ENCODE measurements around the gene GABRG3. TPM values are rescaled to one million over a fixed set of nuclear protein-coding genes. Genes with fewer than 3 reads are reported as not detected.

GABRG3 gene
- total RNA-seq, 1 experiment from 2014 or later, result not detected

DNA sequence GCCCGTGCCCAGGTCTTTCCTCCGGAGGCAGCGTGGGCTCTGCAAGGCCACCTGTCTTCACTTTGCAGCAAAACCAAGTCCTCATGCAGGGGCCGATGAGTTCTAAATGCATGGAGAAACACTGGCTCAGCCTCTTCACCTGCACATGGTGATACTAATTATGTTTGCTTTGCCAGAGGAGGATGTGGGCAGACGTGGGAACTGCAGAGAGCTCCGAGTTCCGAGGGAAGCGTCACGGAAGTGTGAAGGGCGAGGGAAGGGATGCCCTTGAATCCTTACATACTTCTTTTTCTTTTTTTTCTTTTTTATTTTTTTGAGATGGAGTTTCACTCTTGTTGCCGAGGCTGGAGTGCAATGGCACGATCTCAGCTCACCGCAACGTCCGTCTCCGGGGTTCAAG is 74.8 kb downstream of the GABRG3 start:
- TF ChIP-seq SRF (IDR thresholded peaks at IDR 0.05; ENCODE audit: low read depth) (no peak), CEBPB (IDR thresholded peaks at IDR 0.05; ENCODE audit: low read depth) (no peak), EZH2 (IDR thresholded peaks at IDR 0.05) (no peak), SP1 (IDR thresholded peaks at IDR 0.05; ENCODE audit: low read depth) (no peak), FOSL1 (IDR thresholded peaks at IDR 0.05; ENCODE audit: low read depth) (no peak), JUND (IDR thresholded peaks at IDR 0.05) (no peak), SIN3A (IDR thresholded peaks at IDR 0.05; ENCODE audit: low read depth) (no peak), POLR2AphosphoS5 (IDR thresholded peaks at IDR 0.05; ENCODE audit: low read depth, low read length) (no peak), ZFX (IDR thresholded peaks at IDR 0.05) (no peak; the same call in 1 of the 2 replicates), POLR2A (IDR thresholded peaks at IDR 0.05; ENCODE audit: borderline replicate concordance, extremely low read depth, insufficient read depth, insufficient read length) (no peak), TCF7L2 (IDR thresholded peaks at IDR 0.05; ENCODE audit: borderline replicate concordance, extremely low read depth, insufficient read depth, insufficient read length) (no peak), ELF1 (IDR thresholded peaks at IDR 0.05; ENCODE audit: borderline replicate concordance, low read depth) (no peak)
- TF ChIP-seq, protein P1, sequence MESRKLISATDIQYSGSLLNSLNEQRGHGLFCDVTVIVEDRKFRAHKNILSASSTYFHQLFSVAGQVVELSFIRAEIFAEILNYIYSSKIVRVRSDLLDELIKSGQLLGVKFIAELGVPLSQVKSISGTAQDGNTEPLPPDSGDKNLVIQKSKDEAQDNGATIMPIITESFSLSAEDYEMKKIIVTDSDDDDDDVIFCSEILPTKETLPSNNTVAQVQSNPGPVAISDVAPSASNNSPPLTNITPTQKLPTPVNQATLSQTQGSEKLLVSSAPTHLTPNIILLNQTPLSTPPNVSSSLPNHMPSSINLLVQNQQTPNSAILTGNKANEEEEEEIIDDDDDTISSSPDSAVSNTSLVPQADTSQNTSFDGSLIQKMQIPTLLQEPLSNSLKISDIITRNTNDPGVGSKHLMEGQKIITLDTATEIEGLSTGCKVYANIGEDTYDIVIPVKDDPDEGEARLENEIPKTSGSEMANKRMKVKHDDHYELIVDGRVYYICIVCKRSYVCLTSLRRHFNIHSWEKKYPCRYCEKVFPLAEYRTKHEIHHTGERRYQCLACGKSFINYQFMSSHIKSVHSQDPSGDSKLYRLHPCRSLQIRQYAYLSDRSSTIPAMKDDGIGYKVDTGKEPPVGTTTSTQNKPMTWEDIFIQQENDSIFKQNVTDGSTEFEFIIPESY (IDR thresholded peaks at IDR 0.05; ENCODE audit: extremely low read depth, insufficient replicate concordance, low read length), result no peak
- TF ChIP-seq, protein P2, sequence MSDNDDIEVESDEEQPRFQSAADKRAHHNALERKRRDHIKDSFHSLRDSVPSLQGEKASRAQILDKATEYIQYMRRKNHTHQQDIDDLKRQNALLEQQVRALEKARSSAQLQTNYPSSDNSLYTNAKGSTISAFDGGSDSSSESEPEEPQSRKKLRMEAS (IDR thresholded peaks at IDR 0.05), result no peak
- H3K27ac ChIP-seq (ENCODE audit: low read depth, low read length), result no peak overlapping the region
- ChIA-PET CTCF (no interaction called here), RAD21 (ENCODE audit: low non-redundant PET in 1 of 2, low total read pairs in 2 of 2, uncharacterized antibody in 2 of 2, unreplicated experiment in 2 of 2) (no interaction called here), POLR2A (no interaction called here)
- H3K4me1 ChIP-seq (ENCODE audit: control insufficient read depth in 1 of 2, insufficient read depth in 2 of 2, low read length in 2 of 2), result no peaks in the 10 kb centered on the region
- H2AFZ ChIP-seq (ENCODE audit: low read depth, low read length, poor library complexity, severe bottlenecking), result no peak overlapping the region
- H3K27me3 ChIP-seq (ENCODE audit: insufficient read depth, low read length), result no peaks in the 10 kb centered on the region
- DNase-seq (ENCODE audit: low read depth, low spot score) (no peak), ATAC-seq (no peak)
- BruUV-seq (replicated peaks), result no TSS peak
- H3K9ac ChIP-seq (ENCODE audit: low read length), result no peak overlapping the region
- H3K9me2 ChIP-seq (ENCODE audit: insufficient read depth), result no peaks in the 10 kb centered on the region
- no peaks in the 10 kb centered on the region for H3K79me2 ChIP-seq (ENCODE audit: insufficient read depth, low read length)
- peaks cover 10 to 50% of the 10 kb centered on the region in 2 experiments; a peak in 2 of 4 replicates for H3K9me3 ChIP-seq (ENCODE audit: control insufficient read depth in 1 of 2, insufficient read depth in 1 of 2, low read depth in 1 of 2, low read length in 2 of 2)
- no peaks in the 10 kb centered on the region for H3K36me3 ChIP-seq (ENCODE audit: control insufficient read depth in 1 of 2, insufficient read depth in 2 of 2, low read length in 2 of 2)
- H4K20me1 ChIP-seq (ENCODE audit: insufficient read depth), result no peaks in the 10 kb centered on the region
- no peak overlapping the region for H3K4me3 ChIP-seq (replicated peaks in 1 of 2; ENCODE audit: low read depth in 1 of 2, low read length in 2 of 2)
- intact Hi-C loops (cut with micrococcal nuclease), result no loop called here
- no peak overlapping the region for H3K4me2 ChIP-seq (ENCODE audit: low read length)

Measured in HCT116 (cell line).